Measurements from ENCODE around the gene EPN2.

Gene EPN2

GRCh38 chr17:19238167-19238505 lies 970 bp downstream of the EPN2 start:
- Histone ChIP-seq H3K27me3 (ENCODE audit: control insufficient read depth, insufficient read depth, low read length) (no peaks in the 10 kb centered on the region), H3K79me2 (peaks cover 32% of the 10 kb centered on the region), H2AFZ (peak overlapping the region; percentile 78), H3K36me3 (ENCODE audit: control insufficient read depth, insufficient read depth, low read length) (no peaks in the 10 kb centered on the region), H3K9me3 (ENCODE audit: control insufficient read depth, low read length) (no peaks in the 10 kb centered on the region), H3K4me1 (peaks cover 11% of the 10 kb centered on the region), H3K4me2 (ENCODE audit: low read length) (peak overlapping the region; percentile 88), H3K27ac (peak overlapping the region; percentile 55), H3K9ac (peak overlapping the region; percentile 78), H3K4me3 (ENCODE audit: low read depth, low read length) (peak overlapping the region; percentile 78)
- TF ChIP-seq CTCF (IDR thresholded peaks at IDR 0.05) = no peak

GRCh38 chr17:19239544-19239943 lies 2.4 kb downstream of the EPN2 start:
- Histone ChIP-seq H3K27me3 (ENCODE audit: control insufficient read depth, insufficient read depth, low read length) (no peaks in the 10 kb centered on the region), H3K36me3 (ENCODE audit: control insufficient read depth, insufficient read depth, low read length) (no peaks in the 10 kb centered on the region), H3K9ac (no peak overlapping the region), H3K4me2 (ENCODE audit: low read length) (peak overlapping the region; percentile 47), H3K9me3 (ENCODE audit: control insufficient read depth, low read length) (no peaks in the 10 kb centered on the region), H3K4me3 (ENCODE audit: low read depth, low read length) (peak overlapping the region; percentile 27), H3K79me2 (peaks cover 39% of the 10 kb centered on the region), H3K27ac (no peak overlapping the region), H3K4me1 (peaks cover 11% of the 10 kb centered on the region), H2AFZ (no peak overlapping the region)
- no peak for TF ChIP-seq CTCF (IDR thresholded peaks at IDR 0.05)

GRCh38 chr17:19242323-19242722 lies 5.2 kb downstream of the EPN2 start:
- Histone ChIP-seq H3K36me3 (ENCODE audit: control insufficient read depth, insufficient read depth, low read length) (no peaks in the 10 kb centered on the region), H3K27me3 (ENCODE audit: control insufficient read depth, insufficient read depth, low read length) (no peaks in the 10 kb centered on the region), H3K4me2 (ENCODE audit: low read length) (no peak overlapping the region), H3K79me2 (peaks cover 57% of the 10 kb centered on the region), H3K9ac (no peak overlapping the region), H3K27ac (no peak overlapping the region), H3K4me1 (peaks cover 16% of the 10 kb centered on the region), H3K4me3 (ENCODE audit: low read depth, low read length) (no peak overlapping the region), H2AFZ (no peak overlapping the region), H3K9me3 (ENCODE audit: control insufficient read depth, low read length) (no peaks in the 10 kb centered on the region)
- TF ChIP-seq CTCF (IDR thresholded peaks at IDR 0.05) = no peak

GRCh38 chr17:19242926-19243325 lies 5.8 kb downstream of the EPN2 start:
- no peak overlapping the region for H3K27ac ChIP-seq
- no peak overlapping the region for H2AFZ ChIP-seq
- peaks cover 22% of the 10 kb centered on the region for H3K4me1 ChIP-seq
- no peaks in the 10 kb centered on the region for H3K9me3 ChIP-seq (ENCODE audit: control insufficient read depth, low read length)
- no peaks in the 10 kb centered on the region for H3K27me3 ChIP-seq (ENCODE audit: control insufficient read depth, insufficient read depth, low read length)
- no peaks in the 10 kb centered on the region for H3K36me3 ChIP-seq (ENCODE audit: control insufficient read depth, insufficient read depth, low read length)
- H3K4me3 ChIP-seq (ENCODE audit: low read depth, low read length) = no peak overlapping the region
- H3K4me2 ChIP-seq (ENCODE audit: low read length) = no peak overlapping the region
- H3K9ac ChIP-seq = no peak overlapping the region
- no peak for TF ChIP-seq CTCF (IDR thresholded peaks at IDR 0.05)
- H3K79me2 ChIP-seq = peaks cover 57% of the 10 kb centered on the region

- Histone ChIP-seq H3K27me3 (ENCODE audit: control insufficient read depth, insufficient read depth, low read length) (no peaks in the 10 kb centered on the region), H3K4me3 (ENCODE audit: low read depth, low read length) (no peak overlapping the region), H3K36me3 (ENCODE audit: control insufficient read depth, insufficient read depth, low read length) (no peaks in the 10 kb centered on the region), H3K79me2 (peaks cover 55% of the 10 kb centered on the region), H2AFZ (no peak overlapping the region), H3K4me1 (peaks cover 25% of the 10 kb centered on the region), H3K9me3 (ENCODE audit: control insufficient read depth, low read length) (no peaks in the 10 kb centered on the region), H3K27ac (no peak overlapping the region), H3K9ac (no peak overlapping the region), H3K4me2 (ENCODE audit: low read length) (no peak overlapping the region)
- TF ChIP-seq CTCF (IDR thresholded peaks at IDR 0.05) = no peak
Measured at GRCh38 chr17:19243838-19244237, 6.7 kb downstream of the EPN2 start.

Measured in parathyroid adenoma (tissue), 2 donors.